GM21528 (cell line): ENCODE measurements around the gene CCSER2.
"Not testable (repeated sequence)": the region's sequence is repeated elsewhere in the genome, so short reads cannot be mapped to it uniquely, and the experiment has no call there.

Experiments used
- ATAC-seq: cut with Tn5 transposase; IDR thresholded peaks from one replicate; pipeline ENCODE4 v1.9.1; 2021; ENCODE audit warnings: mild to moderate bottlenecking, moderate library complexity; ENCODE audit not compliant: unreplicated experiment, low FRiP score

Gene CCSER2

DNA sequence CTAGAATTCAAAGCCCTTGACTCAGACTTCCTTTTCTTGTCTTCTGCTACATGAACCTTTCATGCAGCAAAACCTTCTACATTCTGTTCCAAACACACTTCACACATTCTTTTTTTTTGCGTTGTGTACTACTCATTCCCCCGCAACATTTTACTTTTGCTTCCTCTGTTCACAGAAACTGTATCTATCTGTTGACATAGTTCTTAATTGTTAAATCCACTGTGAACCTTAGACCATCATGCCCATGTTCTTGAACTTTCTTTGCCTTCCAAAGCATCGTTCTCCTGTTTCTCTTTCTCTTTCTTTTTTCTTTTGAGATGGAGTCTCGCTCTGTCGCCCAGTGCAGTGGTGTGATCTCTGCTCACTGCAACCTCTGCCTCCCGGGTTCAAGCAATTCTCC, 14.2 kb downstream of the CCSER2 start:
- no peak for ATAC-seq

DNA sequence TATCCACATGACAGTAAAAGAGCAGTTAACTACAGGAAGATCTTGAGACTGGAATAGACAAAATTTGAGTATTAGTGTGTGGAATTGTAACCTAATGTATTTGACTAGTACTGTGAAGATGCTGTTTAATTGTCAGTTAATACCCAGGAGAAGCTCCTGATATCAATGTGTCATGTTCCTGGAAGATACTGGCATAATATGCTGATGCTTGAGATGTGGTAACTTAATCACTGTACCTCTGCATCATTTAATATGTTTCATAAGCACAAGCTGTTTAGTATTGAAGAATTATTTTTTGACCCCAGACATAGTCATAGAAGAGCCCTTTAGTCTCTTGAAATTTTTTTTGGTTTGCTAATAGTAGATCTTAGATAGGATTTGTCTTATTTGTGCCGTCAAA, 15.4 kb downstream of the CCSER2 start:
- no peak for ATAC-seq

DNA sequence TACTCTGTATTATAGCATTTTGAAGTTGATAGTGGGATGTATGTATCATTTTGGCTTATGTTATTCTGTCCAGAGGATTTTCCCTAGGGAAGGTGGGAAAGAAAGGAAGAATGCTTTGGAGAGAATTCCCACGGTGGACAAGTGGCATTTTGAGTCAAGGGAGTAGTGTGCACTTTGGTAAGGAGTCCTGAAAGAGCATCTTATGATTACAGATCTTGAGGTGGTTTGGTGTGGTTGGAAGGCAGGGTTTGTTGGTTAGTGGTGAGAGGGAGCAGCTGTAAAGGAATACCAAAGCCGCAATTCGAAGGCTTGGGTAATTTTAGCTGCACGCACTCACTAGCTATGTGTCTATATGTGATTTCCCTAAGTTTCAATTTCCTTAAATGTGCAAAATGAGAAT, 16.1 kb downstream of the CCSER2 start:
- no peak for ATAC-seq

DNA sequence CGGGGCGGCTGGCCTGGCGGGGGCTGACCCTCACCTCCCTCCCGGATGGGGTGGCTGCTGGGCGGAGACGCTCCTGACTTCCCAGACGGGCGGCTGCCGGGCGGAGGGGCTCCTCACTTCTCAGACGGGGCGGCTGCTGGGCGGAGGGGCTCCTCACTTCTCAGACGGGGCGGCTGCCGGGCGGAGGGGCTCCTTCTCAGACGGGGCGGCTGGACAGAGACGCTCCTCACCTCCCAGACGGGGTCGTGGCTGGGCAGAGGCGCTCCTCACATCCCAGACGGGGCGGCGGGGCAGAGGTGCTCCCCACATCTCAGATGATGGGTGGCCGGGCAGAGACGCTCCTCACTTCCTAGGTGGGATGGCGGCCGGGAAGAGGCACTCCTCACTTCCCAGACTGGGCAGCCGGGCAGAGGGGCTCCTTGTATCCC, 19.2 kb downstream of the CCSER2 start:
- not testable (repeated sequence) for ATAC-seq

DNA sequence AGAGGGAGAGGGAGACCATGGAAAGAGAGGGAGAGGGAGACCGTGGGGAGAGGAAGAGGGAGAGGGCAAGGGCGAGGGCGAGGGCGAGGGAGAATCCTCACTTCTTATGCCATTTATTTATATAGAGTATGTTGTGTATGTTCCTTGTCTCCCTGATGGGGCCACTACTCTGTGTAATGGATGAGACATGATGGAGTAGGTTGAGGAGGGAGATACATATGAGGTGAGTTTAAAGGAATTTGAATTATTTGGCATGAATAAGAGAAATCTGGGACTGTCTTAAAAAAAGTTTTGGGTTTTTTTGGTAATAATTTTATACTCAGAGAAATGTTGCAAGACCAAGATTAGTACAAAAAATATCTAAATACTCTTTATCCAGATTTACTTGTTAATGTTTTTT, 20.1 kb downstream of the CCSER2 start:
- no peak for ATAC-seq

DNA sequence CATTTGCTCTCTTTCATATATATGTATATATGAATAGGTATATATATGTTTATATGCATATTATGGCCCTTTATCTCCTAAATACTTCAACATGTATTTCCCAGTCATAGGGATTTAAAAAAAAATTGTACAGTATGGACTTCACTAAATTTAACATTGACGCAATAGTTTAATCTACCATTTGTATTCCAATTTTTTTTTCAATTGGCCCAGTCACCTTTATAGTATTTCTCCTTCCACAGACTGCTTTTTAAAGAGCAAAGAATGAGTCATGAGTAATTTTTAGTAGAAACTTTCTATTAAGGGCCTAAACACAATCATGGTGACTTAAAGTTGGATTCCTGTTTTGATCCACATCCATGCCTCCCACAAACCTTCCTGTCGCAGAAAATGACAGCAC, 20.5 kb downstream of the CCSER2 start:
- no peak for ATAC-seq

DNA sequence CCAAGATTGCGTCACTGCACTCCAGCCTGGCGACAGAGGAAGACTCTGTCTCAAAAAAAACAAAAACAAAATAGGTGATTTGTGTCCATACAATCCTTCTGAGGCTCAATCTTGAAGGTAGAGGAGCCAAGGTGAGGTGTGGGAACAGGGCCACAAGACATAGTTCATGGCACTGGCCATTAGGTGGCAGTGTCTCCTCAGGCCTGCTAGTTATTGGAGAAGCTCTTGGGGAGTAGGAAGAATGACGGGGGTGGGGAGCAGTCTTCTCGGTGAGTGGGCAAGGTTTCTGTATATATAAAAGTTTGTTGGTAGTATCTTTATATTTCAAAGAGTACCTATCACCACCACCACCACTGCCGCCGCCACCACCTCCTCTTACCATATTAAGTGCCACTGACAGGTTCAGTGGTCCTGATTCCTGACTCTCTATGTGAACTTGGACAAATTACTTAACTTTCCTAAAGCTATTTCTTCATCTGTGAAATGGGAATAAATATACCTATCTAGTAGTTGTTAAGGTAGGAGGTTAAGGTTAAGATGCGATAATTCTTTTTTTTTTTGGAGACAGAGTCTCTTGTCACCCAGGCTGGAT, 24.0 kb downstream of the CCSER2 start:
- ATAC-seq = peak; percentile 96

DNA sequence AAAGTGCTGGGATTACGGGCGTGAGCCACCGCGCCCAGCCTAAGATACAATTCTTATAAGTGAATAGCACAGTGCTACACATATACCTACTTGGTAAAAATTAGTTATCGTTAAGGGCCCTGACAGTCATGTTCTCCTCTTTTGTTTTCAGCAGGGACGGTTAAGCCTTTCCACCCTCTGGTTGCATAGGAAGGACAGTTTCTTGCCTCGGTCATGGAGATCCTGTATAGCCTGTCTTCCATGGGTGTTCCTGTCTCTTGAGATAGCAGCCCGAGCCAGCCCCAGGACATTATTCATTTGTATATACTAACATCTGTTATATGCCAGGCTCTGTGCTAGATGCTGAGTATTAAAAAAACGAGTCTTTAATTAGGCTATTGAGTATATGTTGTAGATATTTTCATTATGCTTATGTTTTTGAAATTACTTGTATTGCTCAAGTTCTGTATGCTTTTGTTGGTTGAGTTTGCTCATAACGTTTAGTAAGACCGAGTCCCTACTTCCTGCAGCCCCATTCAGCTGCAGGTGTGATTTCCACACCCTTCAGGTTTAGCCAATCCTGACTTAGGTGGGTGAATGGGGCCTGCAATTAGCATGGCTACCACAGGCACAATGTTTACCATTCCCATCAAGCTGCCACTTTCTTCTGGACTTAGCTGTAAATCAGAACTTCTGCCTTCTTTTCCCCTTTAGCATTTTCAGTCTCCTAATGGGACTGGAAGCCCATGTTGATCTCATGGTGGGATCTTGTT, 24.8 kb downstream of the CCSER2 start:
- ATAC-seq = no peak

DNA sequence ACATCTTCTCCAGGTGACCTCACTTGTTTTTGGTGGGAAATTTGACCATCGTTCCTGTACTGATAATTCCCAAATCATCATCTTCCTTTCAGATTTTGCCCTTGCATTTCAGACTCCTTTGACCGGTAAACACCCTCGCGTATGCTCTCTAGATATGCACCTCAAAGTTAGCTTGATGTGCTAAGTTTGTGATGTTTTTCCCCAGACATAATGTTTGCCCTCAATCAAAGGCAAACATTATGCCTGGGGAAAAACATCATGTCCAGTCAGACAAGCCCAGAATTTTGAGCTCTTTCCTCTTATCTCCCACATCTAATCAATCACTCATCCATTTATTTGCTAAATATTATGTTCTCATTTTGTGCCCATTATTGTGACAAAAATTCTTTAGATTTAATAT, 26.2 kb downstream of the CCSER2 start:
- no peak for ATAC-seq

DNA sequence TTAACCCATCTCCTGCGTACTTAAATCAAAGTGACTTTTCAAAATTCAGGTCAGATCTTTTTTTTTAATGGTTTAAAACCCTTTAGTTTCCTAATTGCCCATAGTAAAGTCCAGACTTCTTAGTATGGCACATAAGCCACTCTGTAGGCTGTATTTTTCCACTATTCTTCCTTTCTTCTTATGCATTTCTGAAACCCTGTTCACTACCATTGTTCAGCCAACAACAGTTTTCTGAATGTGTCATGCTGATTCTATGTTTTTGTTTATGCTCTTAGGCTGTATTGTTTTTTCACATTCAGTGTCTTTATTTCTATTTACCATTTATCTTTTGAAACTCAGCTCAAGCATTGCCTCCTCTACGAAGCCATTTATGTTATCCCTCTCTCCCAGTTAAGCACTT, 26.7 kb downstream of the CCSER2 start:
- ATAC-seq = no peak

DNA sequence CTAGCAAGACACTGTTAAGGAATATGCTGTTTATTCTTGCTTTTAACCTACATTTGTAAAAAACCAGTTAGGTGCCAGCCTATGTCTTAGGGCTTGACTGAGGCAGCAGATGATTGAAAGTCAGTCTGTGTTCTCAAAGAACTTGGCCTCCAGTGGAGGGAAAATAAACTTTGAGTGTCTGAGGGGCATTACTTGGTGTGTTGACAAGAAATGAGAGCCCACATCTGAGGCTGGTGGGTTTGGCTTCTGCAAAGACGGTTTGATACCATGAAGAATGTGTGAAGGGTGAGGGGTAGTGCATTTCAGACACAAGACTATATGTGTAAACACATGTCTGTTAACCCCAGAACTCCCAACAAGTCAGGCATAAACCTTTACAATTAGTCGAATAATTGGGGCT, 28.5 kb downstream of the CCSER2 start:
- no peak for ATAC-seq

DNA sequence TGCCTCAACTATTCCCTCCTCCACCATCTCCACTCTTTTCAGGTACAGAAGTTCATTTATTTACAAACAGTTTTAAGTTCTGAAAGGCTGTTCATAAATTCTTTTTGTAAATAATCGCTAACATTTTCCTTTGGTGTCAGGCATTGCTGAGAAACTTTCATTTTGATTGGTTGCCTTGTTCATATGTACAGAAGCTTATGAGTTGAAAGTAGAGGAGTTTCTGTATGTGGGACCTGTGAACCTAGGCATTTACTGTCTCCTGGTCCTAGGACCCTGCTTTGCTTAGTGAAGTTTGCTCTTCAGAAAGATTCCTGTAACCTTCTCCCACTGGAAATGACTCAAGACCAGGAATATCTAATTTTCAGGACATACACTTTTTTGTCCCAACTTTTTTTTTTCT, 30.4 kb downstream of the CCSER2 start:
- no peak for ATAC-seq

DNA sequence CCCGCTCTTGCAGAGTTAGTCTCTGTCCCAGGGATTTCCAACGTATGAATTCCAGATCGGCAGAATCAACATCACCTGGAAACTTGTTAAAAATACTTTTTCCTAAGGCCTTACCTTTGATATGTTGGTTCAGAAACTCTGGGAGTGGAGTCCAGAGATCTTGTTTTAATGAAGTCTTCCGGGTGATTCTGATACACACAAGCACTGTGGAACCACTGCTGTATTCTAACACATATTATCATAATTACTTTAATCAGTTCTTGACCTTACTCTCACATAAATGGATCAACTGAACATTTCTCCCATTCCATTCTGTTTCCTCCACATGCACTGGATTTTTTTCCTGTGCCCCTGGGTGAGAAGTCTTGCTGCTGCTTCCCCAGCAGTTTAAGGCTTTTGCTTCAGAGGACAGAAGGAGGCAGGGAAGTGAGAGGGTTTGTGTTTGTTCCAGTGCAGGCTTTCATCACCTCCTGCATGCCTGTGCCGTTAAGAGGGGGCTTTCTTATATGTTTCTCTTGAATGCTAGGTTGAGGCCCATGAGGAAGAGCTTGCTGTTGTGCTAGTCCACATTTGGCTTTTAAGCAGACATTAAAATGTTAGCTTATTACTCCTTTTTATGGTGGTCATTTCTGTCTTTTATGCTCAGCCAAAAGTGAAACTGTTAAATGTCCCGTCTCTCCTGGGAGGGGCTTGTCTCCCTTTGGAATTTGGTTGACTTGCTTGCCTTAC, 32.4 kb downstream of the CCSER2 start:
- ATAC-seq = no peak

DNA sequence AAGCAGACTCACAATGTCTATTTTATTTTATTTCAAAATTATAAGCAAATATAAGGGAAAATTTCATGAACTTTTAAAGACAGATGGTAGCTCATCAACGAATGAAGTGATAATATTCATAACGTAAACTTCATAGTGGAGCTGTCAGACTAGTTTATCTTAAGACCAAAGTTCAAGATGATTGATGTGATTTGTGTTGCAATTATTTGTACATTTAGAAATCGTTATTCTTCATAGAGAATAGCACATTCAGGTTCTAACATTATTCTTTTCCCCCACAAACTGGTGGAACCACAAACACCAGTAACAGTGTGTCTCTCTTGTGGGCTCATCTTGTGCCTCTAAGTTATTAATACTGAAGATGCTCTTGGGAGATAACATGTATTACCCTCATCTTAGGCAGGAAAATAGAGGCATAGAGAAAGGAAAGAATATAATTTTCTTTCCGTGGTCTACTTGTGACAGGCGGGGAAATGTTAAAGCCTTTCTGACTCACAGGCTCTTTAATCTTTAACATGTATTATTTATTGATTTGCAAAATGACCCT, 37.0 kb downstream of the CCSER2 start:
- no peak for ATAC-seq

DNA sequence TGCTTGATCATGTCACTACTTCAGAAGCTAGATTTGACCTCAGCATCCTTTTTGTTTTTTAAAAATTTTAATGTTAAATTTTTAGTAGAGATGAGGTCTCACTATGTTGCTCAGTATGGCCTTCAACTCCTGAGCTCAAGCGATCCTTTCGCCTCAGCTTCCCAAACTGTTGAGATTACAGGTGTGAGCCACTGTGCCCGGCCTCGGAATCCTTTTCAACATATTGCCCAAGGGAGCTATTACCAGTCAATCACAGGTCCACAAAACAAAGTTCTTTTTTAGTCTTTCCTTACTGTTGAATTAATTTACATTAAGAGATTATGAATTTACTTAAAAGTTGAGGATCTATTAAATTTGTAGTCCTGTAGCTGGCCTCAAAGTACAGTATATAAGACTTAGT, 37.7 kb downstream of the CCSER2 start:
- ATAC-seq = no peak

DNA sequence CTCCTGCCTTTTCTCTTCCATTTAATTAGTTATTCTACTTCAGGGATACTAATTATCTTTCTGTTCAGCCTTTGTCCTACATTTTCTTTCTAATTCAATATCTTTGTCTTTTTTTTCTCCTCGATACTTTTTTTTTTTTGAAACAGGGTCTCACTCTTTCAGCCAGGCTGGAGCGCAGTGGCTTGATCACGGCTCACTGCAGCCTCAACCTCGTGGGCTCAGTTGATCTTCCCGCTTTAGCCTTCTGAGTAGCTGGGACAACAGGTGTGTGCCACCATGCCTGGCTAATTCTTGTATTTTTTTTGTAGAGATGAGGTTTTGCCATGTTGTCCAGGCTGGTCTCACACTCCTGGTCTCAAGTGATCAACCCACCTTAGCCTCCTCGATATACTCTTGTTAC, 38.9 kb downstream of the CCSER2 start:
- no peak for ATAC-seq

DNA sequence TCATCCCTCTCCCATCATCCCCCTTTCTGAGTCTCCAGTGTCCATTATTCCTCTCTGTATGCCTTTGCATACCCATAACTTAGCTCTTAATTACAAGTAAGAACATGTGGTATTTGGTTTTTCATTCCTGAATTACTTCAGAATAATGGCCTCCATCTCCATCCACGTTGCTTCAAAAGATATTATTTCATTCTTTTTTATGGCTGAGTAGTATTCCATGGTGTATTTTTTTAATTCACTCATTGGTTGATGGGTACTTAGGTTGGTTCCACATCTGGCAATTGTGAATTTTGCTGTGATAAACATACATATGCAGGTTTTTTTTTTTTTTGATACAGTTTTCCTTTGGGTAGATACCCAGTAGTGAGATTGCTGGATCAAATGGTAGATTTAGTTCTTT, 40.4 kb downstream of the CCSER2 start:
- no peak for ATAC-seq

DNA sequence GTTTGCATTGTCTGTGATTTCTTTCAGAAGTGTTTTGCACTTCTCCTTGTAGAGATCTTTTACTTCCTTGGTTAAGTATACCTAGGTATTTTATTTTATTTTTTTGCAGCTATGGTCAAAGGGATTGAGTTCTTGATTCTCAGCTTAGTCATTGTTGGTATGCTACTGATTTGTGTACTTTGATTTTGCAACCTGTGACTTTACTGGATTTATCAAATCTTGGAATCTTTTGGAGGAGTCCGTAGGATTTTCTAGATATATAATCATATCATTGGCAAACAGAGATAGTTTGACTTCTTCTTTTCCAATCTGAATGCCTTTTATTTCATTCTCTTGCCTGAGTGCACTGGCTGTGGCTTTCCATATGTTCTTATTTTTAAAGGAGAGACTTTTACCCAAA, 41.9 kb downstream of the CCSER2 start:
- ATAC-seq = no peak

DNA sequence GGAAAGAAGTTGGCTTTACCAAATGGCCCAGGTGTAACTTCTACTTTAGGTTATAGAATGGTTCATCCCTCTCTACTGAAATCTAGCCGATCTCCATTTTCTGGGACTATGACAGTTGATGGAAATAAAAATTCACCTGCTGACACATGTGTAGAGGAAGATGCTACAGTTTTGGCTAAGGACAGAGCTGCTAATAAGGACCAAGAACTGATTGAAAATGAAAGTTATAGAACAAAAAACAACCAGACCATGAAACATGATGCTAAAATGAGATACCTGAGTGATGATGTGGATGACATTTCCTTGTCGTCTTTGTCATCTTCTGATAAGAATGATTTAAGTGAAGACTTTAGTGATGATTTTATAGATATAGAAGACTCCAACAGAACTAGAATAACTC, 43.6 kb downstream of the CCSER2 start:
- ATAC-seq = no peak

DNA sequence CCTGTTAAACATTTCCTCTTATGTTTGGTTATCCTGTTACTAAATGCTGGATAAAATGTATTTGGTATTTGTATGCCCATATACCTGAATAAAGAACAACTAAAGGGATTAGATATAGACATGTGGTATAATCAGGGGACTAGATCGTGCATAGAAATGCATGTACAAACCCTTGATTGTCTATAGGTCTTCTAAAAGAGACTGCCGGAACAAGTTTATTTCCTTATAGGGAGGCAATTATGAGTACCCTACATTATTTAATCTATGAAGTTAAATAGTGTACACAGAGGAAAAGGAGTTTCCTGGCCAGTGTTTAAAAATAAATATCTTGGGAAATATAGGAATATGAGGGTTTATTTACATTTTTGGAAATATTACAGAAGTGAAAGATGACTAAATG, 44.6 kb downstream of the CCSER2 start:
- ATAC-seq = no peak

DNA sequence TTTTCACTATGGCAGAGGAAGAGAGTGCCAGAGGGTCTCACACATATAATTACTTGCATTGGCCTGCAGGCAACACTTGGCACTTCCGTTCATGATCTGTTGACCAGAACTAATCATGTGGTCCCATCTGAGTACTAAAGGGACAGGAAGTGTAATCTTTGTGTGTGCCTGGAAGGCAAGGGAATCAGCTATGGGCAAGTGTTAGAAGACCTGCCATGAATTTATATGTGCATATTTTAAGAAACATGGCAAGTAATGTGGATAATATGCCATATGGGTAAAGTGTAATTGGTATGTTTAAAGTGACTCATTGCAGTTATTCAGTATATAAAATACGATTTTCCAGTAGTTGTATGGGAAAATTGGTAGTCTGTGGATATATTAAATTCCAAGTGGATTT, 46.1 kb downstream of the CCSER2 start:
- ATAC-seq = no peak

DNA sequence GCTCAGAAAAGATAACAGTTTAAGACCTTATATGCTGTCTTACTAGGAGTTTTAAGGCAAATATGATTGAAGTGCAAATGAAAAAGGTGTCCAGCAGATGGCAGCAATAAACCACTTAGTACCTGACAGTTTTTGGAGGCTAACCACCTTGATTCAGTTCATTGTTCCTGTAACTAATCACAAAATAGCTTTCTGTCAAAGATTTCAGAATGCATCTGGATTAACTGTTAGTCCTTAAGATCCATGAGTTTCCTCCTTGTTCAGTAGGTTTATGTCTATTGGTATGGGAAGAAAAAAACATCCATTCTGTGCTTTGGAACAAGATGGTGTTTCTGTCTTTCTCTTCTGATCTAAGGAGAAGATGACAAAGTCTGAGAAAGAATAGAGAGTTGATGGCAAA, 46.6 kb downstream of the CCSER2 start:
- peak; percentile 79 for ATAC-seq
